Gastrocnemius medialis (tissue), 4 donors: ENCODE measurements around the gene MPPED1.

Experiments used
- CTCF ChIP-seq, 5 experiments: fragments of 450-650 bp in 3 of 5; fragments of 200-600 bp in 2 of 5; sonication (generic) in 2 of 5; IDR thresholded peaks in 4 of 5; conservative IDR thresholded peaks in 1 of 5; 1 replicate in 4 of 5; 2 replicates in 1 of 5; pipeline ENCODE4 v1.5.1; 2016 to 2019; ENCODE audit warnings: antibody characterized with exemption in 5 of 5, mild to moderate bottlenecking in 3 of 5, moderate library complexity in 3 of 5
- POLR2A ChIP-seq, 2 donors: fragments of 450-650 bp; IDR thresholded peaks; one replicate each; pipeline ENCODE4 v1.6.1; 2017; ENCODE audit warnings: antibody characterized with exemption in 2 of 2, mild to moderate bottlenecking in 2 of 2, moderate library complexity in 2 of 2

GRCh38 chr22:43510281-43511070 lies 98.7 kb downstream of the MPPED1 start:
- no peak for TF ChIP-seq CTCF (IDR thresholded peaks at IDR 0.05 in 4 of 5, conservative IDR thresholded peaks at IDR 0.05 in 1 of 5)
- TF ChIP-seq POLR2A (IDR thresholded peaks at IDR 0.05): no peak
